ENCODE data around the gene ANKRD33B.
A peak's percentile ranks its signal among the peaks of the same experiment; 100 is the strongest.

- TF ChIP-seq CTCF (IDR thresholded peaks at IDR 0.05) (peak in 2 of 4 experiments; percentile 57 to 76), POLR2A (IDR thresholded peaks at IDR 0.05) (no peak), POLR2AphosphoS5 (IDR thresholded peaks at IDR 0.05) (no peak)
Measured at GRCh38 chr5:10701567-10702039, 137.7 kb downstream of the ANKRD33B start.
